ENCODE data around the gene GABRR2. TPM values are rescaled to one million over a fixed set of nuclear protein-coding genes. Genes with fewer than 3 reads are reported as not detected.
A peak's percentile ranks its signal among the peaks of the same experiment; 100 is the strongest.

GABRR2 gene
- total RNA-seq, 1 donor from 2014 or later: 1.7 TPM

- peak; percentile 8 for DNase-seq (ENCODE audit: low spot score)
- intact Hi-C loops (cut with DNase I): no loop called here
- ATAC-seq: no peak
Observed at GRCh38 chr6:89270951-89271721, 44.0 kb downstream of the GABRR2 start.

- no peak for ATAC-seq
- DNase-seq (ENCODE audit: low spot score): peak; percentile 9
- intact Hi-C loops (cut with DNase I): no loop called here
Observed at GRCh38 chr6:89269981-89270380, 45.1 kb downstream of the GABRR2 start.

- intact Hi-C loops (cut with DNase I): no loop called here
- ATAC-seq: no peak
Observed at GRCh38 chr6:89269252-89269651, 45.8 kb downstream of the GABRR2 start.

GRCh38 chr6:89268776-89269175, 46.3 kb downstream of the GABRR2 start:
- ATAC-seq (no peak), DNase-seq (ENCODE audit: low spot score) (peak; percentile 15)
- intact Hi-C loops (cut with DNase I): no loop called here

More at GRCh38 chr6:89269252-89269651, 45.8 kb downstream of the GABRR2 start:
- peak; percentile 0 for DNase-seq (ENCODE audit: low spot score)

GRCh38 chr6:89267918-89268317, 47.2 kb downstream of the GABRR2 start:
- ATAC-seq (no peak), DNase-seq (ENCODE audit: low spot score) (peak; percentile 6)
- intact Hi-C loops (cut with DNase I): no loop called here

GRCh38 chr6:89264296-89264695, 50.8 kb downstream of the GABRR2 start:
- intact Hi-C loops (cut with DNase I): no loop called here
- ATAC-seq (no peak), DNase-seq (ENCODE audit: low spot score) (peak; percentile 21)

- no peak for DNase-seq (ENCODE audit: low spot score)
- intact Hi-C loops (cut with DNase I): no loop called here
- no peak for ATAC-seq
Observed at GRCh38 chr6:89260832-89261231, 54.3 kb downstream of the GABRR2 start.

GRCh38 chr6:89260310-89260709, 54.8 kb downstream of the GABRR2 start:
- ATAC-seq (no peak), DNase-seq (ENCODE audit: low spot score) (no peak)
- intact Hi-C loops (cut with DNase I): no loop called here

- intact Hi-C loops (cut with DNase I): no loop called here
- no peak for DNase-seq (ENCODE audit: low spot score)
- ATAC-seq: no peak
Observed at GRCh38 chr6:89258912-89259311, 56.2 kb downstream of the GABRR2 start.

- intact Hi-C loops (cut with DNase I): no loop called here
- no peak for ATAC-seq
- no peak for DNase-seq (ENCODE audit: low spot score)
Observed at GRCh38 chr6:89257781-89258180, 57.3 kb downstream of the GABRR2 start.

- no peak for ATAC-seq
- DNase-seq (ENCODE audit: low spot score): no peak
- intact Hi-C loops (cut with DNase I): no loop called here
Observed at GRCh38 chr6:89257346-89257745, 57.8 kb downstream of the GABRR2 start.

GRCh38 chr6:89255417-89255816, 59.7 kb downstream of the GABRR2 start:
- intact Hi-C loops (cut with DNase I): no loop called here
- no peak for DNase-seq (ENCODE audit: low spot score)
- ATAC-seq: no peak

GRCh38 chr6:89254569-89254968, 60.5 kb downstream of the GABRR2 start:
- ATAC-seq: no peak
- no peak for DNase-seq (ENCODE audit: low spot score)
- intact Hi-C loops (cut with DNase I): no loop called here

GRCh38 chr6:89252907-89253306, 62.2 kb downstream of the GABRR2 start:
- ATAC-seq (no peak), DNase-seq (ENCODE audit: low spot score) (no peak)
- intact Hi-C loops (cut with DNase I): no loop called here

GRCh38 chr6:89251976-89252375, 63.1 kb downstream of the GABRR2 start:
- intact Hi-C loops (cut with DNase I): no loop called here
- DNase-seq (ENCODE audit: low spot score) (no peak), ATAC-seq (no peak)

- DNase-seq (ENCODE audit: low spot score) (no peak), ATAC-seq (no peak)
- intact Hi-C loops (cut with DNase I): no loop called here
Observed at GRCh38 chr6:89251170-89251569, 63.9 kb downstream of the GABRR2 start.

- intact Hi-C loops (cut with DNase I): no loop called here
- ATAC-seq (no peak), DNase-seq (ENCODE audit: low spot score) (no peak)
Observed at GRCh38 chr6:89250239-89250638, 64.9 kb downstream of the GABRR2 start.

- intact Hi-C loops (cut with DNase I): loop anchor here (10.0 kb wide), 1 partner anchor 260 kb away; no protein-coding TSS in a partner anchor
- DNase-seq (ENCODE audit: low spot score) (no peak), ATAC-seq (no peak)
Observed at GRCh38 chr6:89244241-89244985, 70.7 kb downstream of the GABRR2 start.

GRCh38 chr6:89243331-89243629, 71.8 kb downstream of the GABRR2 start:
- ATAC-seq (no peak), DNase-seq (ENCODE audit: low spot score) (no peak)
- intact Hi-C loops (cut with DNase I): loop anchor here (10.0 kb wide), 1 partner anchor 258 kb away; no protein-coding TSS in a partner anchor

- intact Hi-C loops (cut with DNase I): loop anchor here (10.0 kb wide), 1 partner anchor 258 kb away; no protein-coding TSS in a partner anchor
- DNase-seq (ENCODE audit: low spot score): no peak
- ATAC-seq: no peak
Observed at GRCh38 chr6:89242574-89243330, 72.3 kb downstream of the GABRR2 start.

All from sciatic nerve (tissue), 2 donors.